GM23338 (cell line): Measurements from ENCODE around the gene CCDC9B. TPM values are rescaled to one million over a fixed set of nuclear protein-coding genes. Genes with fewer than 3 reads are reported as not detected.

ENCODE experiments used
- ATAC-seq: fragments of 200-7000 bp; cut with Tn5 transposase; 3 replicates; pipeline ENCODE4 v1.9.1; 2020
- DNase-seq: peaks from one replicate; pipeline ENCODE4 v3.0.0-alpha.2; 2015; ENCODE audit warnings: low spot score
- H2AFZ ChIP-seq: fragments of 200-600 bp; sonication (generic); 2 replicates; pipeline ENCODE4 v1.8.0; 2016; ENCODE audit warnings: antibody characterized with exemption, mild to moderate bottlenecking, moderate library complexity
- H3F3A ChIP-seq: fragments of 200-600 bp; sonication (generic); replicated peaks from 2 replicates; pipeline ENCODE4 v1.8.0; 2017; ENCODE audit warnings: antibody characterized with exemption, mixed run types, low read depth
- H3K27ac ChIP-seq: fragments of 200-600 bp; sonication (generic); 2 replicates; pipeline ENCODE4 v1.6.1; 2016; ENCODE audit warnings: low read depth
- H3K27me3 ChIP-seq: fragments of 200-600 bp; sonication (generic); 2 replicates; pipeline ENCODE4 v1.8.0; 2016; ENCODE audit warnings: mild to moderate bottlenecking, mixed run types, moderate library complexity; ENCODE audit not compliant: insufficient read depth
- H3K36me3 ChIP-seq: fragments of 200-600 bp; sonication (generic); 2 replicates; pipeline ENCODE4 v1.8.0; 2016; ENCODE audit warnings: mild to moderate bottlenecking; ENCODE audit not compliant: insufficient read depth
- H3K4me1 ChIP-seq: fragments of 200-600 bp; sonication (generic); 2 replicates; pipeline ENCODE4 v1.8.0; 2016; ENCODE audit warnings: mild to moderate bottlenecking, moderate library complexity; ENCODE audit not compliant: insufficient read depth
- H3K4me2 ChIP-seq: fragments of 200-600 bp; sonication (generic); 2 replicates; pipeline ENCODE4 v1.7.1; 2017; ENCODE audit warnings: mixed run types
- H3K4me3 ChIP-seq: fragments of 200-600 bp; sonication (generic); 2 replicates; pipeline ENCODE4 v1.6.1; 2016; ENCODE audit warnings: mixed run types
- H3K79me2 ChIP-seq: fragments of 200-600 bp; sonication (generic); replicated peaks from 2 replicates; pipeline ENCODE4 v1.8.0; 2017; ENCODE audit warnings: mild to moderate bottlenecking; ENCODE audit not compliant: insufficient read depth
- H3K9me2 ChIP-seq: fragments of 200-600 bp; sonication (generic); 2 replicates; pipeline ENCODE4 v1.8.0; 2017; ENCODE audit not compliant: insufficient read depth
- H4K20me1 ChIP-seq: fragments of 200-600 bp; sonication (generic); replicated peaks from 2 replicates; pipeline ENCODE4 v1.8.0; 2017; ENCODE audit warnings: mild to moderate bottlenecking; ENCODE audit not compliant: insufficient read depth
- H3K27ac Mint-ChIP-seq: 2 replicates; pipeline ENCODE4 v1.8.0; 2020; ENCODE audit warnings: inconsistent platforms, mild to moderate bottlenecking, moderate library complexity, mixed read lengths
- H3K27me3 Mint-ChIP-seq: 3 replicates; pipeline ENCODE4 v1.8.0; 2022; ENCODE audit warnings: low read depth, mild to moderate bottlenecking, moderate library complexity, mixed read lengths, inconsistent platforms; ENCODE audit not compliant: insufficient read depth, poor library complexity
- H3K36me3 Mint-ChIP-seq: 3 replicates; pipeline ENCODE4 v1.8.0; 2021; ENCODE audit warnings: low read depth, mild to moderate bottlenecking, inconsistent platforms, moderate library complexity, mixed read lengths
- H3K4me1 Mint-ChIP-seq: 3 replicates; pipeline ENCODE4 v1.8.0; 2020; ENCODE audit warnings: mild to moderate bottlenecking, inconsistent platforms, mixed read lengths
- H3K4me3 Mint-ChIP-seq: 3 replicates; pipeline ENCODE4 v1.8.0; 2021; ENCODE audit warnings: moderate library complexity, mild to moderate bottlenecking, inconsistent platforms, mixed read lengths
- H3K9me3 Mint-ChIP-seq: 3 replicates; pipeline ENCODE4 v1.8.0; 2020; ENCODE audit warnings: moderate library complexity, mild to moderate bottlenecking, inconsistent platforms, mixed read lengths
- EZH2 ChIP-seq: fragments of 200-600 bp; sonication (generic); IDR thresholded peaks from one replicate; pipeline ENCODE4 v1.8.0; 2017; ENCODE audit warnings: antibody characterized with exemption, mild to moderate bottlenecking, low read depth; ENCODE audit not compliant: unreplicated experiment
- EZH2phosphoT487 ChIP-seq: fragments of 200-600 bp; sonication (generic); IDR thresholded peaks from one replicate; pipeline ENCODE4 v1.8.1; 2018; ENCODE audit warnings: antibody characterized with exemption; ENCODE audit not compliant: unreplicated experiment
- JUNB ChIP-seq: IDR thresholded peaks from one replicate; pipeline ENCODE4 v1.6.1; 2016; ENCODE audit warnings: antibody characterized with exemption; ENCODE audit not compliant: unreplicated experiment
- NANOG ChIP-seq: IDR thresholded peaks from 2 replicates; pipeline ENCODE4 v1.6.1; 2016; ENCODE audit warnings: antibody characterized with exemption, borderline replicate concordance
- POLR2AphosphoS5 ChIP-seq: IDR thresholded peaks from 2 replicates; pipeline ENCODE4 v1.6.1; 2016; ENCODE audit warnings: antibody characterized with exemption, low read depth
- STAT1 ChIP-seq: IDR thresholded peaks from one replicate; pipeline ENCODE4 v1.6.1; 2016; ENCODE audit warnings: antibody characterized with exemption; ENCODE audit not compliant: unreplicated experiment
- ZNF114 ChIP-seq: fragments of 250-450 bp; sonication (Bioruptor Pico); IDR thresholded peaks from 2 replicates; pipeline ENCODE4 v1.5.0; 2020; ENCODE audit warnings: mild to moderate bottlenecking, moderate library complexity
- ZNF331 ChIP-seq: fragments of 250-450 bp; sonication (Bioruptor Pico); IDR thresholded peaks from 2 replicates; pipeline ENCODE4 v1.5.0; 2020; ENCODE audit warnings: low read depth, mild to moderate bottlenecking, moderate library complexity
- ZNF462 ChIP-seq: fragments of 250-450 bp; sonication (Bioruptor Pico); IDR thresholded peaks from 2 replicates; pipeline ENCODE4 v1.5.0; 2020; ENCODE audit warnings: mild to moderate bottlenecking, moderate library complexity
- polyA plus RNA-seq: library from polyadenylated mRNA; unstranded; fragments of >200 nt; fragmentation: Nextera tagmentation; extraction: Ambion mirVana; gene quantifications from 2 replicates; pipeline ENCODE4 v1.2.1, GENCODE V29; 2016
- total RNA-seq: library from RNA; depleted of rRNA; stranded (reverse); fragments of >200 nt; shearing (Covaris generic); gene quantifications from 2 replicates; pipeline ENCODE4 v1.2.3, GENCODE V29; 2014
- TF ChIP-seq, protein P1 (sequence below): IDR thresholded peaks from 2 replicates; pipeline ENCODE4 v1.6.1; 2016; ENCODE audit warnings: antibody characterized with exemption
- TF ChIP-seq, protein P2 (sequence below), 2 experiments: fragments of 200-600 bp in 1 of 2; sonication (generic) in 1 of 2; conservative IDR thresholded peaks; 2 replicates each; pipeline versions ENCODE4 v1.5.1 to v1.6.1; 2016 to 2017; ENCODE audit warnings: antibody characterized with exemption in 2 of 2, low read depth in 2 of 2, mild to moderate bottlenecking in 2 of 2, moderate library complexity in 1 of 2

The CCDC9B gene
- total and polyA plus RNA-seq, 2 experiments from 2014 or later: 0.18 to 0.97 TPM

DNA sequence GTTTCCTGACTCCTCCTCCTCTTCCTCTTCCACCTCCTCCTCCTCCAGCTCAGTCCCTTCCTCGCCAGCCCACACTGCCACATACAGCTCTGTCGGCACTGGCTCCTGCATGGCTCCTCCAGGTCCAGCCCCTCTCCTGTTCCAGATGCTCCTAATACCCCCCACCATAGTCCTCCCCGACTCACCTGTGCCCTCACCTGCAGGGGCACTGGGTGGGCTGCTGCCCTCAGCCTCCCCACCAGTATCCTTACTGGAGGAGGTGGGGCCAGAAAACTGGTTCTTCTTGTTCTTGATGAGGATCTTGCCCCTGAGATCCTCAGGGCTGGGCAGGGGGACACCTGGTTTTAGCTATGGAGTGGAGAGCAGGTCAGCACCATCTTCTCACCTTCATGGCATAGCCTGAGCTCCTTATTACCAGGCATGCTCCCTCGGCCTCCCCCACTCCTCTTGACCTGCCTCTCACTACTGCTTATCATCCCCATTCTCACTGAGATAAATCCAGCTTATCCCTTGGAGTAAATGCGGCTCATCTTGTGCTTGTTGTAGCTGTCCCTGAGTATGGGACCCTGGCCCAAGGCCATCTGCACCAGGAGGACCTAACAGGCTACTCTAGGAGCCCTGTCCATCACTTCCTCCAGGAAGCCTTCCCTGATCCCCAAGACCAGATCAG, 44.0 kb downstream of the CCDC9B start:
- no peak overlapping the region for H3K4me2 ChIP-seq
- H4K20me1 ChIP-seq: no peaks in the 10 kb centered on the region
- H3K27me3 ChIP-seq: peaks cover 20% of the 10 kb centered on the region
- H3K27ac ChIP-seq: no peak overlapping the region
- H3K36me3 Mint-ChIP-seq: peaks cover 12% of the 10 kb centered on the region
- H3K4me3 Mint-ChIP-seq: no peak overlapping the region
- no peak for DNase-seq
- H3F3A ChIP-seq: no peaks in the 10 kb centered on the region
- peaks cover 35% of the 10 kb centered on the region for H3K27me3 Mint-ChIP-seq
- no peak overlapping the region for H3K4me3 ChIP-seq
- no peaks in the 10 kb centered on the region for H3K79me2 ChIP-seq
- H3K4me1 ChIP-seq: peaks cover 4% of the 10 kb centered on the region; the same call in 1 of the 2 replicates
- H3K36me3 ChIP-seq: no peaks in the 10 kb centered on the region
- peaks cover 27% of the 10 kb centered on the region for H3K4me1 Mint-ChIP-seq
- no peak for ATAC-seq
- H3K9me3 Mint-ChIP-seq: peaks cover 15% of the 10 kb centered on the region
- H2AFZ ChIP-seq: no peak overlapping the region
- no peak overlapping the region for H3K27ac Mint-ChIP-seq
- no peak for TF ChIP-seq ZNF331
- no peak for TF ChIP-seq ZNF114 (CRISPR knock-in tag)
- TF ChIP-seq, protein P1, sequence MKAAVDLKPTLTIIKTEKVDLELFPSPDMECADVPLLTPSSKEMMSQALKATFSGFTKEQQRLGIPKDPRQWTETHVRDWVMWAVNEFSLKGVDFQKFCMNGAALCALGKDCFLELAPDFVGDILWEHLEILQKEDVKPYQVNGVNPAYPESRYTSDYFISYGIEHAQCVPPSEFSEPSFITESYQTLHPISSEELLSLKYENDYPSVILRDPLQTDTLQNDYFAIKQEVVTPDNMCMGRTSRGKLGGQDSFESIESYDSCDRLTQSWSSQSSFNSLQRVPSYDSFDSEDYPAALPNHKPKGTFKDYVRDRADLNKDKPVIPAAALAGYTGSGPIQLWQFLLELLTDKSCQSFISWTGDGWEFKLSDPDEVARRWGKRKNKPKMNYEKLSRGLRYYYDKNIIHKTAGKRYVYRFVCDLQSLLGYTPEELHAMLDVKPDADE: no peak
- no peak for TF ChIP-seq JUNB
- TF ChIP-seq ZNF462 (CRISPR knock-in tag): no peak
- TF ChIP-seq, protein P2, sequence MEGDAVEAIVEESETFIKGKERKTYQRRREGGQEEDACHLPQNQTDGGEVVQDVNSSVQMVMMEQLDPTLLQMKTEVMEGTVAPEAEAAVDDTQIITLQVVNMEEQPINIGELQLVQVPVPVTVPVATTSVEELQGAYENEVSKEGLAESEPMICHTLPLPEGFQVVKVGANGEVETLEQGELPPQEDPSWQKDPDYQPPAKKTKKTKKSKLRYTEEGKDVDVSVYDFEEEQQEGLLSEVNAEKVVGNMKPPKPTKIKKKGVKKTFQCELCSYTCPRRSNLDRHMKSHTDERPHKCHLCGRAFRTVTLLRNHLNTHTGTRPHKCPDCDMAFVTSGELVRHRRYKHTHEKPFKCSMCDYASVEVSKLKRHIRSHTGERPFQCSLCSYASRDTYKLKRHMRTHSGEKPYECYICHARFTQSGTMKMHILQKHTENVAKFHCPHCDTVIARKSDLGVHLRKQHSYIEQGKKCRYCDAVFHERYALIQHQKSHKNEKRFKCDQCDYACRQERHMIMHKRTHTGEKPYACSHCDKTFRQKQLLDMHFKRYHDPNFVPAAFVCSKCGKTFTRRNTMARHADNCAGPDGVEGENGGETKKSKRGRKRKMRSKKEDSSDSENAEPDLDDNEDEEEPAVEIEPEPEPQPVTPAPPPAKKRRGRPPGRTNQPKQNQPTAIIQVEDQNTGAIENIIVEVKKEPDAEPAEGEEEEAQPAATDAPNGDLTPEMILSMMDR (conservative IDR thresholded peaks at IDR 0.05; ENCODE audit: low read depth in 2 of 2): no peak
- TF ChIP-seq NANOG: no peak
- TF ChIP-seq EZH2phosphoT487: no peak
- TF ChIP-seq POLR2AphosphoS5: no peak
- TF ChIP-seq STAT1: no peak
- TF ChIP-seq EZH2: no peak
- H3K9me2 ChIP-seq: no peaks in the 10 kb centered on the region
